AG08396 (cell line): ENCODE data around the gene DNAH17.

Experiments used
- DNase-seq: peaks from one replicate; pipeline ENCODE4 v3.0.0; 2012; ENCODE audit warnings: low spot score, mixed read lengths

The DNAH17 gene

GRCh38 chr17:78449983-78450595 lies 127.1 kb downstream of the DNAH17 start:
- no peak for DNase-seq

GRCh38 chr17:78448356-78448993 lies 128.7 kb downstream of the DNAH17 start:
- no peak for DNase-seq

GRCh38 chr17:78446833-78447232 lies 130.4 kb downstream of the DNAH17 start:
- no peak for DNase-seq

- no peak for DNase-seq
Observed at GRCh38 chr17:78444392-78444791, 132.8 kb downstream of the DNAH17 start.

- DNase-seq, result peak; percentile 81
Observed at GRCh38 chr17:78442648-78443218, 134.5 kb downstream of the DNAH17 start.

DNA sequence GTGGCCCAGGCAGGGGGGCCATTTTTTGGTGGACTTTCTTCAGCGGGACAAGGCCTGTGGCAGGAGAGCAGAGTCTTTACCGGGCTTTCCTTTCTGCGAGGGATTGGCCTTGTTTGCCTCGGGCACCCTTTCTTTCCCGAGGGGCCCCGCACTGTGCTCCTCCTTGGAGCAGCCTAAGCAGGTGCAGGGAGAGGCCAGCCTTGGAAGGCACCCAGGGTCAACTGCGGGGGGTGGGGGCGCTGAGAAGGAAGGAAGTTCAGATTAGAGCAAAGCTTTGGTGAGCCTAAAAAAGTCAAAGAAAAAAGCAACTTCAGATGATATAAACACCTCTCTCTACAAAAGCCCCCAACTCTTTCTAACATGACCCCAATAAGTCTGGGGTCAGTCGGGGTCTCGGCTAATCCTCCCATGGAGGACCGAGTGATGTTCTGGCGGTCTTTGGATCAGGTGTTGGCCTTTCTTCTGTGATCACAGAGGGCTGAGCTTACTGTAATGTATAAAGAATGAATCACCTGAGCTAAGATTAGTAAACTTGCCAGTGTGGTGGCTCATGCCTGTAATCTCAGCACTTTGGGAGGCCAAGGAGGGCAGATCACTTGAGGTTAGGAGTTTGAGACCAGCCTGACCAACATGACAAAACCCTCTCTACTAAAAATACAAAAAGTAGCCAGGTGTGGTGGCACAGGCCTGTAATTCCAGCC lies 135.8 kb downstream of the DNAH17 start:
- DNase-seq, result no peak

- no peak for DNase-seq
Observed at GRCh38 chr17:78438694-78439325, 138.4 kb downstream of the DNAH17 start.

DNA sequence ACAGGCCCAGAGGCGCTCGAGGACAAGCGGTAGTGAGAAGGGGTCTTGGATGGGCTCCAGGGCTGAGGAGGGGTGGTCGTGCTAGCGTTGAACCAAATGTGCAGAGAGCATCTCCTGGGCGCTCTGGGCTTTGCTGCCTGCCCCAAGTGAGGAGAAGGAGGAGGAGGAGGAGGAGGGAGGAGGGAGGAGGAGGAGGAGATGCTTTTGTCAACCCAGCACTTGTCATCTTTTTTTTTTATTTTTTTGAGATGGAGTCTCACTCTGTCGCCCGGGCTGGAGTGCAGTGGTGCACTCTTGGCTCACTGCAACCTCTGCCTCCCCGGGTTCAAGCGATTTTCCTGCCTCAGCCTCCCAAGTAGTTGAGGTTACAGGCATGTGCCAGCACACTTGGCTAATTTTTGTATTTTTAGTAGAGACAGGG lies 138.9 kb downstream of the DNAH17 start:
- DNase-seq, result no peak

- DNase-seq, result no peak
Observed at GRCh38 chr17:78437508-78438169, 139.6 kb downstream of the DNAH17 start.

GRCh38 chr17:78435330-78436005 lies 141.7 kb downstream of the DNAH17 start:
- no peak for DNase-seq

GRCh38 chr17:78434455-78435329 lies 142.5 kb downstream of the DNAH17 start:
- no peak for DNase-seq

DNA sequence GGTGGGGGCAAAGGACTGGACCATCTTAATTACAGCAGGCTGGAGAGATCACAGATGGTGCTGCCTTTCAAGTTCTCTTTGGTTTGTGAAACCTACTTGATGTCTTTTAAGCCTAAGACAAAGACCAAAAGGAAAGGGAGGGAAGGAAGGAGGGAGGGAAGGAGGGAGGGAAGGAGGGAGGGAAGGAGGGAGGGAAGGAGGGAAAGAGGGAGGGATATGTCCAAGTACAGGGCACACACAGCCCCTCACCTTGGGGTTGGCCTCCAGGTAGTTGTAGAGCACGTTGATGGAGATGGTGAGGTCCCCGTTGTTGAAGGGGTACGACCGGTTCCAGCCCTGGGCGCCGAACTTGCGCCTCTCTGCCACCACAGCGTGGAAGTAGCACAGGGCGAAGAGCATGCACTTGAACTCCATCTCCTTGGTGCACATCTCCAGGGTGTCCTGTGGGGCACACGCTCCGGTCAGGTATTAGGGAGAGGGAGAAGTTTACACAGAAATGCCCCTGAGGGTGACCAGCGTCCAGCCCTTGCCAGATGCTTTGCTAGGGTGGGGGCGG lies 143.3 kb downstream of the DNAH17 start:
- DNase-seq, result no peak

DNA sequence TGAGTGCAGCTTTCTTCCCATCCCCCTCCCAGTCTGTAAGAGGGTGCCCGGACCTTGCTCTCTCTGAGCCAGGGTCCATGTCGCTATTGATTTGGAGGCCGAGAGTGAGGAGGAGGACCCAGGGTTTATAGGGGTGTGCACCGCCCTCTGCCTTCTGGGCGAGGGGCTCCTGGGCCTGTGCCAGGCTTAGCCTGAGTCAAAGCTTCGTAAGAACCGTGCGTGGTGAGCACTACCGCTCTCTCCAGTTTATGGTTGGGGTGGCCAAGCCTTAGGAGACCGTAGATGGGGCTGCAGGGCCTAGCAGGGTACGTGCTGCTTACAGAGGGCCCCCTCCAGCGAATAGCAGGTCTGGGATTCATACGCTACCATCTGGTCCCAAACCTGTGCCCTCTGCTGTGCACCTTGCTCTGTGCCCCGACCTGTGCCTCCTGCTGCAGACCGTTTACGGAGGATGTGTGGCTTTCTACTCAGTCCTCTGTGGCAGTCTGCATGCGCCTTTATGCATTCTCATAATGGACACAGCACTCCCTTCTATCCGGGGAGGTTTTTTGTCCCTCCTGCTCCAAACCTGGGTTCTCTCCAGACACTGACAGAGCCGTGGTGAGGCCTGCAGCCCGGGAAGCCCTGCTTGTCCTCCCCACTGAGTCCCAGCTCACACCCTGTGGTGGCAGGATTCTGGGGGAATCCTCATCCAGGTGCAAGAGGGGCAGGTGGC lies 144.0 kb downstream of the DNAH17 start:
- DNase-seq, result no peak

DNA sequence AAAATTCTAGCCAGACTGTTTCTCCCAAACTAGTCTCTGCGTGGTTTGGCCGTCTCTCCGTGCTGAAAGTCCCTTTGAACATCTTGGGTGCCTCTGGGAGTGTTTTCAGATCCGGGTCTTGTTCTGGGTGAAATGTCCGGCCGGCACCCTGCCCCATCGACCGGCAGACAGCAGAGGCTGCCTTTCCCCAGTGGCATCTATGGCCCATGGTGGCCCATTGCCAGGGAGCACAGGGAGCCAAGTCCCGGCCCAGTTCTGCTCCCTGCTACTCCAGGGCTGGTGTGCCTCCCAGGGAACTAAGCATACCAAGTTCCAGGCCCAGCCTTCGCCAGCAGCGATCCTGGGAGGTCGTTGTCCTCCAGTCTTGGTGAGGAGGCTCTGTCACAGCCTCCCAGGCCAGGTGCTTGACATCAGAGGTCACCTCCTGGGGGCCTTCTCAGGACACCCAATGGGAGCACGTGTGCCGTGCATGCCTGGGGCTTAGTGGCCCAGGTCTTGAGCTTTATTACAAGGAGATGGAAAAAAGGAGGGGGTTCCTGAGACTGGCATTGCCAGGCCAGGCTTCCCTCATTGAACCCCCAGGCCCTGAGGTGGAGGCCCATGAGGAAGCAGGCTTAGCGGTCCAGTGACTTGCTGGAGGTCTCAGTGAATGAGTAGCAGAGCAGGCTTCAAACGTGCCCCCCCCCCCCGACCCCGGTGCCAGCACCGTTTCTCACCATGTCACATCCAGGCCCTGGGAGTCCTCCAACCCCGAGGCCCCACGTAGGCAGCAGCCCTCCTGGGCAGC lies 144.8 kb downstream of the DNAH17 start:
- DNase-seq, result no peak

DNA sequence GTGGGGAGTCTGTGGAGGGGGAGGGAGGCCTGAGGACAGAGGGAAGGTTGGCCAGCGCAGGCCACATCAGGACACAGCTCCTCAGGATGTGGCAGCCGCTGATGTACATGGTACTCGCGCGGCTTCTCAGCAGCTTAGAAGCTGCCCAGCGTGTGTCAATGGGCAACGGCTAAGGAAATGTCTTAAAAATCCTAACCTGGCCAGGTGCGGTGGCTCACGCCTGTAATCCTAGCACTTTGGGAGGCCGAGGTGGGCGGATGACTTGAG lies 145.6 kb downstream of the DNAH17 start:
- DNase-seq, result no peak

GRCh38 chr17:78430892-78431691 lies 146.1 kb downstream of the DNAH17 start:
- no peak for DNase-seq

- DNase-seq, result no peak
Observed at GRCh38 chr17:78429618-78429995, 147.6 kb downstream of the DNAH17 start.
